ENCODE results near the gene ENO2. TPM values are rescaled to one million over a fixed set of nuclear protein-coding genes. Genes with fewer than 3 reads are reported as not detected.

The ENO2 gene
- total RNA-seq, 1 donor from 2014 or later, result 36.9 TPM

- ATAC-seq (peak; percentile 80), DNase-seq (ENCODE audit: low spot score) (peak; percentile 93)
- intact Hi-C loops (cut with DNase I), result loop anchor here (10.0 kb wide), 1 partner anchor 150 kb away; no protein-coding TSS in a partner anchor
Measured at GRCh38 chr12:6965026-6965661, 50.8 kb downstream of the ENO2 start.

- no peak for DNase-seq (ENCODE audit: low spot score)
- intact Hi-C loops (cut with DNase I), result loop anchor here (10.0 kb wide), 1 partner anchor 149 kb away; no protein-coding TSS in a partner anchor
Measured at GRCh38 chr12:6965714-6966113, 51.3 kb downstream of the ENO2 start.

DNA sequence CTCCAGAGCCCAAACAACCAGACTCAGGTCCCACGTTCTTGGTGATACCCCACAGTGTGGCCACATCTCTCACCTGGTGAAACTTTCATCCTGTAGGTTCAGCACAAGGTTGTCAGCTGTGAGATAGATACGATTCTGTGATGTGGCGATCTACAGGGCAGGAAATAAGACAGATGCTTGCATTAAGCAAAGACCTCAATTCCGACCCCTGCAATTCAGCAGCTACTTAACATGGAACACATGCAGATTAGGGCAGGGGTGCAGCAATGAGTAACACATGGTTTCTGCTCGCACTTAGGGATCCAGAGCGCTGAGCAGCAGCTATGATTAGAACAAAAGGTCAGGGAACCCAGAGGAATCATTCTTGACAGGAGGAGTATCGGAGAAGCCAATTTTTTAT lies 52.0 kb downstream of the ENO2 start:
- DNase-seq (ENCODE audit: low spot score) (no peak), ATAC-seq (no peak)
- intact Hi-C loops (cut with DNase I), result loop anchor here (10.0 kb wide), 1 partner anchor 148 kb away; no protein-coding TSS in a partner anchor

More at GRCh38 chr12:6965714-6966113, 51.3 kb downstream of the ENO2 start:
- ATAC-seq, result no peak

GRCh38 chr12:6967651-6968100 lies 53.3 kb downstream of the ENO2 start:
- intact Hi-C loops (cut with DNase I), result loop anchor here (10.0 kb wide), 1 partner anchor 147 kb away; no protein-coding TSS in a partner anchor

DNA sequence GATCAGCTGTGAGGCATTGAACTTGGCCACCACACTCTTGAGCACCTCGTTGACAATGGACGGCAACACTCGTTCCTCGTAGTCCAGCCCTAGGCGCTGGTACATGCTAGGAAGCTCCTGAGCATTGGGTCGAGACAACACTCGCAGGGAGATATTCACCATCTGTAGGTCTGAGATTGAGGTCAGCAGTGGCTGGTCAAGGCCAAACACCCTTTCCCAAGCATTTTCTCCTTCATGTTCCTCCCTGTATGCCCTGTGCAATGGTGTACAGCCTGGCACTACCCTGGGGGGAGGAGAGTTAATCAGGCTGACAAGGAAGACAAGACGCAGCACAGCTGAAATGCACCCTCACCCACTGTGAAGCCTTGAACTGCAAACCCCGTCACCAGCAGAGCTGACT lies 54.0 kb downstream of the ENO2 start:
- intact Hi-C loops (cut with DNase I), result loop anchor here (10.0 kb wide), 1 partner anchor 146 kb away; no protein-coding TSS in a partner anchor
- no peak for ATAC-seq
- no peak for DNase-seq (ENCODE audit: low spot score)

More at GRCh38 chr12:6967651-6968100, 53.3 kb downstream of the ENO2 start:
- DNase-seq (ENCODE audit: low spot score), result no peak
- ATAC-seq, result no peak

- DNase-seq (ENCODE audit: low spot score) (no peak), ATAC-seq (peak; percentile 17)
- intact Hi-C loops (cut with DNase I), result no loop called here
Measured at GRCh38 chr12:6970096-6970527, 55.7 kb downstream of the ENO2 start.

Small RNA genes within 50 kb of the gene (microRNA-seq; reads per million reads assigned to microRNA genes)
- gene MIR141 (35.1 reads per million, percentile 41 among the genes with 10 or more reads in this experiment), gene MIR200C (143 reads per million, percentile 60 among the genes with 10 or more reads in this experiment)

Other genes starting within 250 kb of the ENO2 start
- gene ZNF384, start 225.2 kb upstream of the ENO2 start, total RNA-seq, result 52.7 TPM
- gene PIANP, start 213.8 kb upstream of the ENO2 start, total RNA-seq, result 2.5 TPM
- 47.4 TPM for gene COPS7A, start 190.5 kb upstream of the ENO2 start, total RNA-seq
- gene MLF2, start 161.4 kb upstream of the ENO2 start, total RNA-seq, result 98.6 TPM
- 352 TPM for gene PTMS, start 148.2 kb upstream of the ENO2 start, total RNA-seq
- gene LAG3, start 142.1 kb upstream of the ENO2 start, total RNA-seq, result 3.4 TPM
- gene CD4, start 125.1 kb upstream of the ENO2 start, total RNA-seq, result 20.6 TPM
- 4.5 TPM for gene GPR162, start 92.8 kb upstream of the ENO2 start, total RNA-seq
- gene P3H3, start 86.2 kb upstream of the ENO2 start, total RNA-seq, result 27.4 TPM
- 7.1 TPM for gene GNB3, start 73.7 kb upstream of the ENO2 start, total RNA-seq
- gene CDCA3, start 63.3 kb upstream of the ENO2 start, total RNA-seq, result 0.71 TPM
- 70.1 TPM for gene USP5, start 62.4 kb upstream of the ENO2 start, total RNA-seq
- 233 TPM for gene TPI1, start 47.0 kb upstream of the ENO2 start, total RNA-seq
- gene SPSB2, start 41.3 kb upstream of the ENO2 start, total RNA-seq, result 12.3 TPM
- 13.4 TPM for gene LRRC23, start 9.8 kb upstream of the ENO2 start, total RNA-seq
- 140 TPM for gene ATN1, start 13.4 kb downstream of the ENO2 start, total RNA-seq
- not detected for gene RNU7-1, start 29.2 kb downstream of the ENO2 start, total RNA-seq
- gene C12orf57, start 29.4 kb downstream of the ENO2 start, total RNA-seq, result 177 TPM
- gene PTPN6, start 36.8 kb downstream of the ENO2 start, total RNA-seq, result 35.0 TPM
- 112 TPM for gene PHB2, start 56.1 kb downstream of the ENO2 start, total RNA-seq
- gene EMG1, start 56.3 kb downstream of the ENO2 start, total RNA-seq, result 42.9 TPM
- 34.7 TPM for gene LPCAT3, start 103.9 kb downstream of the ENO2 start, total RNA-seq
- 662 TPM for gene C1S, start 146.1 kb downstream of the ENO2 start, total RNA-seq
- gene C1R, start 177.9 kb downstream of the ENO2 start, total RNA-seq, result 628 TPM
- 117 TPM for gene C1RL, start 194.6 kb downstream of the ENO2 start, total RNA-seq
- gene RBP5, start 214.3 kb downstream of the ENO2 start, total RNA-seq, result 4.5 TPM
- 43.8 TPM for gene CLSTN3, start 215.8 kb downstream of the ENO2 start, total RNA-seq